Activated CD4-positive, alpha-beta memory T cell treated with anti-CD3 and anti-CD28 coated beads, Interleukin-2, amount 10 ng/mL, durations not matched to agents 7 days and 5 days (primary cell): ENCODE results near the gene ABHD17B. TPM values are rescaled to one million over a fixed set of nuclear protein-coding genes. Genes with fewer than 3 reads are reported as not detected.

Experiments
- CTCF ChIA-PET: fragments of 350-600 bp; sonication (Branson Sonifier 250); formaldehyde crosslinking; loops from one replicate; lab custom pipeline; 2021; ENCODE audit warnings: antibody characterized with exemption, inconsistent platforms; lab: Charles Lee
- POLR2A ChIA-PET: fragments of 350-600 bp; sonication (Branson Sonifier 250); formaldehyde crosslinking; loops from one replicate; lab custom pipeline; 2021; ENCODE audit warnings: antibody characterized with exemption; lab: Charles Lee
- DNase-seq: peaks from one replicate; pipeline ENCODE4 v3.0.0-alpha.2; 2020
- H3K27ac Mint-ChIP-seq: one replicate; pipeline ENCODE4 v1.8.0; 2021; ENCODE audit warnings: mild to moderate bottlenecking, mixed read lengths
- H3K27me3 Mint-ChIP-seq: one replicate; pipeline ENCODE4 v1.8.0; 2021; ENCODE audit warnings: mixed read lengths
- H3K36me3 Mint-ChIP-seq: one replicate; pipeline ENCODE4 v1.8.0; 2021; ENCODE audit warnings: low read depth, mixed read lengths
- H3K4me1 Mint-ChIP-seq: one replicate; pipeline ENCODE4 v1.8.0; 2021; ENCODE audit warnings: mixed read lengths
- H3K4me3 Mint-ChIP-seq: one replicate; pipeline ENCODE4 v1.8.0; 2021; ENCODE audit warnings: mild to moderate bottlenecking, mixed read lengths
- H3K9me3 Mint-ChIP-seq: one replicate; pipeline ENCODE4 v1.8.0; 2021; ENCODE audit warnings: mixed read lengths
- total RNA-seq, 2 experiments: library from RNA; stranded (reverse); gene quantifications; one replicate each; pipeline ENCODE4 v1.2.3, GENCODE V29; 2021

The ABHD17B gene
- total RNA-seq, 2 experiments from 2014 or later, result 25.6 to 27.3 TPM

DNA sequence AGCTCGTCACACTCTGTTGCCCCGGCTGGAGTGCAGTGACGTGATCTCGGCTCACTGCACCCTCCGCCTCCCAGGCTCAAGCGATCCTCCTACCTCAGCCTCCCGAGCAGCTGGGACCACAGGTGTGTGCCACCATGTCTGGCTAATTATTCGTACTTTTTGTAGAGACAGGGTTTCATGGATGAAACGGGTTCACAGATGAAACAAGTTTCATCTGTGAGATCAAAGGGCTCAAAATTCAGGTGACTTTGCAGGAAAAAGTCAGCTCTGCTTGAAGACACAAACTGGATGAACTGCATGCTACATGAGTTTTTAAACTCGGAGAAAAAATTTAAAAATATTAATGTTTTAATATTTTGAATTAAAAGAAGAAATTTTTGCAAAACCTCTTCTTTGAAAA is 24.5 kb downstream of the ABHD17B start:
- Mint-ChIP-seq H3K36me3 (peaks cover 49% of the 10 kb centered on the region), H3K4me1 (peaks cover 20% of the 10 kb centered on the region), H3K27me3 (no peaks in the 10 kb centered on the region), H3K4me3 (no peak overlapping the region), H3K9me3 (peaks cover 16% of the 10 kb centered on the region), H3K27ac (no peak overlapping the region)
- POLR2A ChIA-PET, result interaction anchor here (0.9 to 1.6 kb wide), 2 partner anchors 11 to 25 kb away, joined by 3 to 5 read pairs; partner anchors contain the start of genes ABHD17B and C9orf85
- CTCF ChIA-PET, result interaction anchor here (1.5 kb wide), 1 partner anchor 10 kb away, joined by 5 read pairs; no protein-coding TSS in a partner anchor
- DNase-seq, result no peak

DNA sequence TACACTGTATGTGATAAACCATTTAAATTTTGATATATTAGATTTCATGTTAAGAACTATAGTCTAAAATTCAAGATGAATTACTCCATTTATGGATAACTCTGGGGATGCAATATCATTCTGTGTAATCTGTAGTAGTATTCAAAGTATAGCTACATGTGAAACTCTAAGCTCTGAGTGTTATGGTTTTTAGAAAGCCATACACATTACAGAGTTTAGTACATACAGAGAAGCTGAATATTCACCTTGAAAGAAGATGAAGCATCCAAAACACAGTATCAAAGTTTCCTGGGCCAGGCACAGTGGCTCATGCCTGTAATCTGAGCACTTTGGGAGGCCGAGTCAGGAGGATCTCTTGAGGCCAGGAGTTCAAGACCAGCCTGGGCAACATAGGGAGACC is 25.0 kb downstream of the ABHD17B start:
- peaks cover 20% of the 10 kb centered on the region for H3K9me3 Mint-ChIP-seq
- H3K4me1 Mint-ChIP-seq, result peaks cover 20% of the 10 kb centered on the region
- H3K36me3 Mint-ChIP-seq, result peaks cover 49% of the 10 kb centered on the region
- ChIA-PET CTCF (interaction anchor here (1.5 kb wide), 1 partner anchor 10 kb away, joined by 5 read pairs; no protein-coding TSS in a partner anchor), POLR2A (interaction anchor here (0.9 to 1.6 kb wide), 2 partner anchors 12 to 25 kb away, joined by 3 to 5 read pairs; partner anchors contain the start of genes ABHD17B and C9orf85)
- no peak overlapping the region for H3K4me3 Mint-ChIP-seq
- H3K27ac Mint-ChIP-seq, result no peak overlapping the region
- no peak for DNase-seq
- H3K27me3 Mint-ChIP-seq, result no peaks in the 10 kb centered on the region

DNA sequence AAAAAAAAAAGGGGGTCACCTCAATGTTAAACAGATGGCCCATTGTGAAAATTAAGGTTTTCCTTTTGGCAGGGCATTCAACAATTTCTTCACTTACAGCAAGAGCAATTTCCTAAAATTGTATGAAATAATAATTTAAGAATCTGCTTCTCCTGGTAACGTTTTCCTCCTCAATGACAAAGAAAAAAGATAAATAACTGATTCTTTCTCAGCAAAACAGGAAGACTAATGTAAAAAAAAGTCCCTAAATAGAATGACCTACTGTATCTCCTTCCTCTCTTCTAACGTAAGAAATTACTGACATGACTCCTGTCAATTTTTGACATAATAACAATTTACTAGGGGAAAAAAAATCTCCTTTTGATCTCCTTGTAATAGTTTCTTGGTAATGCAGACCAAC is 25.5 kb downstream of the ABHD17B start:
- Mint-ChIP-seq H3K36me3 (peaks cover 52% of the 10 kb centered on the region), H3K4me1 (peaks cover 20% of the 10 kb centered on the region), H3K27ac (peak overlapping the region; percentile 17), H3K9me3 (peaks cover 24% of the 10 kb centered on the region), H3K4me3 (no peak overlapping the region), H3K27me3 (no peaks in the 10 kb centered on the region)
- ChIA-PET CTCF (no interaction called here), POLR2A (interaction anchor here (1.6 kb wide), 1 partner anchor 26 kb away, joined by 5 read pairs; the partner anchor contains the start of genes ABHD17B and C9orf85)
- DNase-seq, result no peak

DNA sequence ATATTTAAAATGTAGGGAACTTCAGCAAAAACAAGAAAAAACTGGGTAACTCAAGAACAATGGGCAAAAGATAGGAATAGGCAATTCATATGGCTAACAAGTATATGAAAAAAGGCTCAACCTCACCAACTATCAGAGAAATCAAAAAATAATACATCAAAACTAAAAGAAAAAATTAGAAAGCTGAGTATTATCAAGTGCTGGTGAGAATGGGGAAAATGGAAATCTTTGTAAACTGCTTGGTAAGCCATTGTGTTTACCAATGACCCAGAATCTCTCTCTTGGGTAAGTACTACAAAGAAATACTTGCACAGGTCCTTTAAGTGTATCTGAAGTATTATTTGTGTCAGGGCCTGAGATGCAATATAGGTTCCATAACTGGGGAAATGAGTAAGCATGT is 27.0 kb downstream of the ABHD17B start:
- ChIA-PET POLR2A (no interaction called here), CTCF (no interaction called here)
- H3K36me3 Mint-ChIP-seq, result peaks cover 56% of the 10 kb centered on the region
- no peaks in the 10 kb centered on the region for H3K27me3 Mint-ChIP-seq
- H3K4me1 Mint-ChIP-seq, result peaks cover 20% of the 10 kb centered on the region
- no peak overlapping the region for H3K4me3 Mint-ChIP-seq
- peaks cover 35% of the 10 kb centered on the region for H3K9me3 Mint-ChIP-seq
- DNase-seq, result no peak
- no peak overlapping the region for H3K27ac Mint-ChIP-seq

DNA sequence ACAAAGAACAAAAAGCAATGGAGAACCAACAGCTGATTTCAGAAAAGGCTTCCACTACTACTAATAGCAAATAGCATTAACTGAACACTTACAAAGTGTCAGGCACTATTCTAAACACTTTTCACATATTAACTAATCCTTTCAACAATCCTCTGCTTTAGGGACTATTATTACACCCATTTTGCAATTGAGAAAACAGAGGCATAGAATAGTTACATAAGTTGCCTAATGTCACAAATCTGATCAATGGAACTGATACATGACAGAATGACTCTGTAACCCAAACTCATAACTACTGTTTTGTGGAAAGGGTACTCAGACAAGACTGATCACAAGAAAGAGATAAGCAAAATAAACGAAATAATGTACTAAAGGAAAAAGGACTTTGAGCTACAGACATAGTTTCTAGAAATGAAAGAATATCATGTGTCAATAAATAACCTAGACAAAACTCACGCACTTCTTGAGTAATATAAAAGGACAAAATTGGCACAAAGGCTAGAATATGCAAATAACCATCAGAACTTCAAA is 31.3 kb downstream of the ABHD17B start:
- peaks cover 48% of the 10 kb centered on the region for H3K9me3 Mint-ChIP-seq
- DNase-seq, result no peak
- CTCF ChIA-PET, result interaction anchor here (0.7 kb wide), 1 partner anchor 145 kb away, joined by 3 read pairs; no protein-coding TSS in a partner anchor

DNA sequence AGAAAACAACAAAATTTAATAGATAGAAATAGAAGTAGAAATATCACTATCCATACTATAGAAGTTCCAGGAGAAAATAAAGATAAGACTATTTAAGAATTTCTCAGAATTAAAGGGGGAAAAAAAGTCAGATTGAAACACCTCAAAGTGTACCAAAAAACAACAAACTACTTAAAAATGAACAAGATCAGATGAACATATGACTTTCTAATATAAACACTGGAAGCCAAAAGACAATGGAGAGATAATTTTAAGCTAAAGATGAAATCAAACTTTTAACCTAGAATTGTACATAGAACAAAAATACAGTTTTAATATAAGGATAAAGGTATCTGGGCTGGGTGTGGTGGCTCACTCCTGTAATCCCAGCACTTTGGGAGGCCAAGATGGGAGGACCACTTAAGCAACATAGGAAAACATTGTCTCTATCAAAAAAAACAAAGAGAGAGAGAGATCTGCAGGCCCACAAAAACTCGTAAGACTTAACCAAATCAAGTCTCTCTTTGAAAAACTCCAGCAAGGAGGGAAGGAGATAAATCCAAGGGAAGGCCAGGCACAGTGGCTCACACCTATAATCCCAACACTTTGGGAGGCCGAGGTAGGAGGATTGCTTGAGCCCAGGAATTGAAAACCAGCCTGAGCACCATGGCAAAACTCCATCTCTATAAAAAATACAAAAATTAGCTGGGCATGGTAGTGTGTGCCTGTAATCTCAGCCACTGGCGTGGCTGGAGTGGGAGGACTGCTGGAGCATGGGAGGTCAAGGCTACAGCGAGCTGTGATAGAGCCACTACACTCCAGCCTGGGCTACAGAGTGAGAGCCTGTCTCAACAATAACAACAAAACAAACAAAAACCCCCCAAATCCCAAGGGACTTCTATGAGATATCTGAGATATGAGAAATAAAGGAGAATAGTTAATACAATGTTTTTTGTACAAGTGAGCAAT is 32.4 kb downstream of the ABHD17B start:
- H3K4me3 Mint-ChIP-seq, result no peak overlapping the region
- no peak overlapping the region for H3K27ac Mint-ChIP-seq
- peaks cover 62% of the 10 kb centered on the region for H3K36me3 Mint-ChIP-seq
- no peak for DNase-seq
- ChIA-PET POLR2A (no interaction called here), CTCF (interaction anchor here (0.7 to 0.8 kb wide), 2 partner anchors 146 kb away, joined by 3 read pairs; no protein-coding TSS in a partner anchor)
- peaks cover 38% of the 10 kb centered on the region for H3K9me3 Mint-ChIP-seq
- no peaks in the 10 kb centered on the region for H3K27me3 Mint-ChIP-seq
- H3K4me1 Mint-ChIP-seq, result no peaks in the 10 kb centered on the region

More for the DNA sequence above, 31.3 kb downstream of the ABHD17B start:
- H3K4me1 Mint-ChIP-seq, result peaks cover under 1% of the 10 kb centered on the region
- H3K27me3 Mint-ChIP-seq, result no peaks in the 10 kb centered on the region
- H3K4me3 Mint-ChIP-seq, result no peak overlapping the region
- peaks cover 68% of the 10 kb centered on the region for H3K36me3 Mint-ChIP-seq
- no peak overlapping the region for H3K27ac Mint-ChIP-seq
- POLR2A ChIA-PET, result no interaction called here

DNA sequence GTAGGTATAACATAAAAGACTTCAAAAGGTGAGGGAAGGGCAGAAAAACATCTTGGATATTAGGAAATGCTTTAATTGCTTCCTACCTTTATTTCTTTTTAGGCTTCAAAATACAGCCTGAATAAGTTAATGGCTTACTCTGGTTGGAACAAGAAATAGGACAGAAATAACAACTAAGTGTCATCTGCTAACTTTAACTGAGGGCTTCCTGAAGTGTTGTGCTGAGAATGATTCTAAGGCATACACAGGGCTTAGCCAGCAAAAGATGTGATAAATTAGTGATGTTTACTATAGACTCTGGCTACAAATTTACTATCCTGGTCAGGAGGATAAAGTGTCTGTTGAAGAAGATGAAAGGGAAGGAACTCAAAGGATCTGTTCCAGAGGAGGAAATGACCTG is 34.2 kb downstream of the ABHD17B start:
- Mint-ChIP-seq H3K9me3 (peaks cover 34% of the 10 kb centered on the region), H3K27ac (no peak overlapping the region), H3K36me3 (peaks cover 51% of the 10 kb centered on the region), H3K27me3 (no peaks in the 10 kb centered on the region), H3K4me1 (no peaks in the 10 kb centered on the region), H3K4me3 (no peak overlapping the region)
- ChIA-PET CTCF (no interaction called here), POLR2A (no interaction called here)
- no peak for DNase-seq

DNA sequence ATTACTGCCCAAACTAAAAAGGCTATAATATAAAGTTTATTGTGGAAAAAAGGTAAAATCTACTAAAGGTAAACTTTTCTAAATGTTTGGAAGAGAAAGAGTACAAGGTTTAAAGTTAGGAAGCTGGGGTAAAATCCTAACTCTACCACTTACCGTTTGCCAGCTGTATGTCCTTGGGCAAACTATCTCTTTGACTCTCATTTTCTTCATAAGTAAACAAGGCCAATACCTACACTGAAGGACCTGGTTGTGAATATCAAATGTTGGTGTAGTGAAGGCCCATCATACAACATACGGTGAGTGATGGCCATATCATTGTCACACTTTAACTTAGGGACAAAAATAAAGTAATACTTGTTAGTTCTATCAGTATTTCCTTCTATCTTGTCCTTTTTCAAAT is 34.9 kb downstream of the ABHD17B start:
- no peak for DNase-seq
- H3K9me3 Mint-ChIP-seq, result peaks cover 31% of the 10 kb centered on the region
- ChIA-PET CTCF (interaction anchor here (1.0 kb wide), 1 partner anchor 58 kb away, joined by 3 read pairs; no protein-coding TSS in a partner anchor), POLR2A (no interaction called here)
- no peaks in the 10 kb centered on the region for H3K4me1 Mint-ChIP-seq
- H3K27me3 Mint-ChIP-seq, result no peaks in the 10 kb centered on the region
- no peak overlapping the region for H3K4me3 Mint-ChIP-seq
- H3K27ac Mint-ChIP-seq, result no peak overlapping the region
- peaks cover 47% of the 10 kb centered on the region for H3K36me3 Mint-ChIP-seq

DNA sequence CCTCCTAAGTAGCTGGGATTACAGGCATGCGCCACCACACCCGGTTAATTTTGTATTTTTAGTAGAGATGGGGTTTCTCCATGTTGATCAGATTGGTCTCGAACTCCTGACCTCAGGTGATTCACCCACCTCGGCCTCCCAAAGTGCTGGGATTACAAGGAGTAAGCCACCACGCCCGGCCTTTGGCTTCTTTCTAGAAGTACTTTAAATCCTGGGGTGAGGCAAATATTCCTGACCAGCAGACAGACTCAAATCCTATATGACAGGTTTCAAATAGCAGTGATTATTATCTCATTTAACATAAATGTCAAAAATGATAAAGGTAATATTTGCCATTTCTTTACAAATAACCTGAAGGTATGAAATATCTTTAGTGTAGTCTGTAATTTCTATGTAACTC is 35.6 kb downstream of the ABHD17B start:
- Mint-ChIP-seq H3K27me3 (no peaks in the 10 kb centered on the region), H3K9me3 (peaks cover 27% of the 10 kb centered on the region), H3K36me3 (peaks cover 46% of the 10 kb centered on the region), H3K4me1 (no peaks in the 10 kb centered on the region), H3K4me3 (no peak overlapping the region), H3K27ac (no peak overlapping the region)
- ChIA-PET POLR2A (no interaction called here), CTCF (interaction anchor here (1.0 kb wide), 1 partner anchor 57 kb away, joined by 3 read pairs; no protein-coding TSS in a partner anchor)
- no peak for DNase-seq

DNA sequence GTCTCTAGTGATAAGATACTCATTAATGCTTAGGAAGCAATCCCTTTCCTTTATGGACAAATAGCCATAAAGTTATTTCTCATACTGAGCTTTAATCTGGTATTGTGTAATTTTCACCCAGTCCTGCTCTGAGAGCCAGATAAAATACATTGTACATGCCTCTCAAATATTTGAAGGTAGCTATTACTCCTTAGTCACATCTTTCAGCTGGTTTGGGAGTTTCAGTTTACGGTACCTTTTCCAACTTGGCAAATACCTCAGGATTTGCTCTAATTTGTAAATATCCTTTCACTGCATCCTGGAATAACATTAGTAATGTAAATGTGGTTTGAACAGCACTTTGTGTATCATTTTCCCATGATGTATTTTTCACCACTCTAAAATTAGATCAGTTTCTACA is 47.4 kb downstream of the ABHD17B start:
- POLR2A ChIA-PET, result no interaction called here
- DNase-seq, result no peak
- H3K4me1 Mint-ChIP-seq, result peaks cover 8% of the 10 kb centered on the region
- CTCF ChIA-PET, result no interaction called here
- no peak overlapping the region for H3K4me3 Mint-ChIP-seq
- H3K27ac Mint-ChIP-seq, result no peak overlapping the region
- peaks cover 69% of the 10 kb centered on the region for H3K36me3 Mint-ChIP-seq
- no peaks in the 10 kb centered on the region for H3K27me3 Mint-ChIP-seq
- H3K9me3 Mint-ChIP-seq, result peaks cover 14% of the 10 kb centered on the region

DNA sequence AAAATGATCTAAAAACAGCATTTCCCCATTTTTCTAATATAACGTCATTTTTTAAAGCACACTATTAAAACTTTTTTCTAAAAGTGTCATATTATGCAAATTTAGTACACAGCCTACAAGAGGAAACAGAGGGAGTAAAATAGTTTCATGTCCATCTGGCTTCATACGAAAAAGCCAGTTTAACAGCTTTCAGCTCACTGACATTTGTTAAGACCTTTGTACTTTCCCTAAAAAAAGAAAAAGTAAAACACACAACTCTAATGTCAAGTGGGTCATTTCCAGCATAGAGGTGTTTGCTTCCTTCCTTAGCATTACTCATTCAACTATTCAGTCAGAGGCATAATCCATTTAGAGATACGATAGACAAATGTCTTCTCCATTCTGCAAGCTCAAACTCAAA is 49.4 kb downstream of the ABHD17B start:
- Mint-ChIP-seq H3K9me3 (peaks cover 15% of the 10 kb centered on the region), H3K4me3 (no peak overlapping the region), H3K27me3 (no peaks in the 10 kb centered on the region), H3K4me1 (peaks cover 16% of the 10 kb centered on the region), H3K27ac (no peak overlapping the region), H3K36me3 (peaks cover 58% of the 10 kb centered on the region)
- DNase-seq, result no peak
- ChIA-PET CTCF (no interaction called here), POLR2A (no interaction called here)

DNA sequence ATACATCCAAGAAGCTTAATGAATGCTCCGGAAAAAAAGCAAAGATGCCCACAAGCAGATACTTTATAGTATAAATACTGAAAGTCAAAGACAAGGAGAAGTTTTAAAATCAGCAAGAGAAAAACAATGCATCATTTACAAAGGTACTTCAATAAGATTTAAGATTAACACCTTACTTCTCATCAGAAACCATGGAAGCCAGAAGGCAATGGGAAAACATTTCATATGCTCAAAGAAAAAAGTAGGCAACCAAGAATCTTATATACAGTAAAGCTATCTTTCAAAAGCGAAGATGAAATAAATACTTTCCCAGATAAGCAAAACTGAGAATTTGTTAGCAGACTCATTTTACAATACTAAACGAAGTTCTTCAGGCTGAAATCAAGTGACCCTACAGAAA is 51.1 kb downstream of the ABHD17B start:
- POLR2A ChIA-PET, result interaction anchor here (1.3 kb wide), 1 partner anchor 51 kb away, joined by 4 read pairs; the partner anchor contains the start of genes ABHD17B and C9orf85
- Mint-ChIP-seq H3K27me3 (no peaks in the 10 kb centered on the region), H3K36me3 (peaks cover 53% of the 10 kb centered on the region), H3K4me3 (no peak overlapping the region), H3K9me3 (peaks cover 15% of the 10 kb centered on the region), H3K4me1 (peaks cover 16% of the 10 kb centered on the region), H3K27ac (no peak overlapping the region)
- DNase-seq, result no peak
- CTCF ChIA-PET, result no interaction called here

DNA sequence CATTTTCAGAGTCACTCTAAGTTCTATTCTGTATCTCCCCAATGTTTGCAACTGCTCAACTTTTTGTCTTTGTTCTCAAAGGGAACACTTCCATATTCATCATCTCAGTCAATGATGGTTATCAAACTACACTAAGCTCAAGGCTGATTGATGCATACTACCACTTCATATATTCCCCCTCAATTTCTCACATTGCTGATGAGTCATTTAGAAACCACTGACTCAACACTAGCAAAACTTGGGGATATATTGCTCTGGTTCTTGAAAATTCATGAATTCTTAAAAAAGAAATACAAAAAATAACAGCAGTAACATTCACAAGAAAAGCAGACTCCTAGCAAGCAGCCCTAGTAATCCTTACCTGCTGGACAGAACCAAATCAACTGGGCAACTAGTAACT is 52.2 kb downstream of the ABHD17B start:
- Mint-ChIP-seq H3K4me1 (peaks cover 16% of the 10 kb centered on the region), H3K4me3 (no peak overlapping the region), H3K27me3 (no peaks in the 10 kb centered on the region), H3K36me3 (peaks cover 46% of the 10 kb centered on the region), H3K9me3 (peaks cover 15% of the 10 kb centered on the region), H3K27ac (no peak overlapping the region)
- ChIA-PET CTCF (no interaction called here), POLR2A (no interaction called here)
- DNase-seq, result no peak
